Prostate gland (tissue), 2 donors: ENCODE data around the gene MKNK2.

ENCODE experiments used
- CTCF ChIP-seq, 4 experiments: fragments of 200-600 bp in 2 of 4; fragments of 450-650 bp in 2 of 4; sonication (generic) in 2 of 4; IDR thresholded peaks; 1 replicate in 3 of 4; 2 replicates in 1 of 4; pipeline ENCODE4 v1.5.1; 2016 to 2019; ENCODE audit warnings: antibody characterized with exemption in 4 of 4, mild to moderate bottlenecking in 2 of 4, moderate library complexity in 2 of 4
- POLR2A ChIP-seq: fragments of 450-650 bp; IDR thresholded peaks from one replicate; pipeline ENCODE4 v1.6.1; 2016; ENCODE audit warnings: antibody characterized with exemption, mild to moderate bottlenecking
- POLR2AphosphoS5 ChIP-seq: sonication (generic); formaldehyde crosslinking; IDR thresholded peaks from one replicate; pipeline ENCODE4 v1.6.1; 2017; ENCODE audit warnings: antibody characterized with exemption

GRCh38 chr19:2033115-2033824, 17.8 kb downstream of the MKNK2 start:
- TF ChIP-seq POLR2AphosphoS5 (no peak), CTCF (IDR thresholded peaks at IDR 0.05) (no peak), POLR2A (no peak)
